ENCODE measurements around the gene VSIG1. TPM values are rescaled to one million over a fixed set of nuclear protein-coding genes. Genes with fewer than 3 reads are reported as not detected.

The VSIG1 gene
- total and polyA plus RNA-seq, 2 of the 13 experiments (the other 11 are each of a cell fraction or from before 2014, with no cell fraction given), result 0.01 TPM; not detected in 1

DNA sequence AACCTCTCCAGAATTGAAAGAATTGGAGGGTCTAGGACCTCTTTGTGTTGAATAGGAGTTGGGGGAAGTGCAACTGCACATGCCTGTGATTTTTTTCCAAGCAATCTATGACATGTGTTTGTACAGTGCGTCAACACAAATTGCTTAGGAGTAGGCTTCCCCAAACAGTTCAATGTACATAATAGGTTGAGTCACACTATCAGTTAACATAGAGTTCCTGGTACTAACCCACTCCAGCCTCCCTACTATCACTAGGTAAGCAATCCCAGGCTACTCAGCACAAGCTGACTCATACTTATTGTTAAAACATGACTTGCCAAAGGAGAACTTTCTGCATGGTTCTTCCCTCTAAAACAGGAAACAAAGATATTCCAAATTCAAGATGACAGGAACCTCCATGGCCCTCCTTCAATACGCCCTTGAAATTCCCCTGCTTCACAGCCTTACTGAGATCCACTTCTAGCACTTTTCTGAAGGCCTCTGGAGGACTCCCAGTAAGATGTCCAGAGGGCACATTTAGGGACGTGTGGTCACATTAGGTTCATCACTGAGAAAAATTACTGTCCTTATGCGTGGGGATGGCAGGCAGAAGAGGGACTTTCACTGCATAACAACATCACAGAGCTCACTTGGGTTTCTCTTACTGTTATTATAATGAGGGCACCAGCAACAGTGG lies 8.4 kb upstream of the VSIG1 start (continued):
- TF ChIP-seq, protein P1, sequence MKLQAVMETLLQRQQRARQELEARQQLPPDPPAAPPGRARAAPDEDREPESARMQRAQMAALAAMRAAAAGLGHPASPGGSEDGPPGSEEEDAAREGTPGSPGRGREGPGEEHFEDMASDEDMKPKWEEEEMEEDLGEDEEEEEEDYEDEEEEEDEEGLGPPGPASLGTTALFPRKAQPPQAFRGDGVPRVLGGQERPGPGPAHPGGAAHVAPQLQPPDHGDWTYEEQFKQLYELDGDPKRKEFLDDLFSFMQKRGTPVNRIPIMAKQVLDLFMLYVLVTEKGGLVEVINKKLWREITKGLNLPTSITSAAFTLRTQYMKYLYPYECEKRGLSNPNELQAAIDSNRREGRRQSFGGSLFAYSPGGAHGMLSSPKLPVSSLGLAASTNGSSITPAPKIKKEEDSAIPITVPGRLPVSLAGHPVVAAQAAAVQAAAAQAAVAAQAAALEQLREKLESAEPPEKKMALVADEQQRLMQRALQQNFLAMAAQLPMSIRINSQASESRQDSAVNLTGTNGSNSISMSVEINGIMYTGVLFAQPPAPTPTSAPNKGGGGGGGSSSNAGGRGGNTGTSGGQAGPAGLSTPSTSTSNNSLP (IDR thresholded peaks at IDR 0.05; ENCODE audit: low read depth, low read length), result peak; percentile 31; the same call in 1 of the 2 replicates
- TF ChIP-seq, protein P2, sequence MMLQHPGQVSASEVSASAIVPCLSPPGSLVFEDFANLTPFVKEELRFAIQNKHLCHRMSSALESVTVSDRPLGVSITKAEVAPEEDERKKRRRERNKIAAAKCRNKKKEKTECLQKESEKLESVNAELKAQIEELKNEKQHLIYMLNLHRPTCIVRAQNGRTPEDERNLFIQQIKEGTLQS (CRISPR knock-in tag; IDR thresholded peaks at IDR 0.05), result peak; percentile 32; the same call in 1 of the 2 replicates
- TF ChIP-seq NFYB (CRISPR knock-in tag; IDR thresholded peaks at IDR 0.05) (no peak), FOSL1 (CRISPR knock-in tag; IDR thresholded peaks at IDR 0.05; ENCODE audit: borderline replicate concordance) (peak; percentile 60; the same call in 1 of the 2 replicates), ZNF788 (CRISPR knock-in tag; IDR thresholded peaks at IDR 0.05; ENCODE audit: borderline replicate concordance) (no peak), BHLHE40 (IDR thresholded peaks at IDR 0.05; ENCODE audit: low read length) (0 out of 2 replicates have a peak, but pooled peaks have one; percentile 33), EP300 (IDR thresholded peaks at IDR 0.05; ENCODE audit: low read depth in 2 of 2, low read length in 2 of 2) (peak in 1 of 2 experiments; percentile 51; a peak in 2 of 4 replicates), EP300 (CRISPR knock-in tag; IDR thresholded peaks at IDR 0.05; ENCODE audit: borderline replicate concordance) (no peak; the same call in 1 of the 2 replicates), ZNF331 (CRISPR knock-in tag; IDR thresholded peaks at IDR 0.05) (0 out of 2 replicates have a peak, but pooled peaks have one; percentile 15), JUNB (CRISPR knock-in tag; IDR thresholded peaks at IDR 0.05; ENCODE audit: borderline replicate concordance) (peak; percentile 63; the same call in 1 of the 2 replicates), KAT8 (CRISPR knock-in tag; IDR thresholded peaks at IDR 0.05) (0 out of 2 replicates have a peak, but pooled peaks have one; percentile 21), SOX6 (IDR thresholded peaks at IDR 0.05) (no peak), SOX6 (CRISPR knock-in tag; IDR thresholded peaks at IDR 0.05) (peak; percentile 62), SOX13 (IDR thresholded peaks at IDR 0.05) (peak; percentile 19; the same call in 1 of the 2 replicates), SOX13 (CRISPR knock-in tag; conservative IDR thresholded peaks at IDR 0.05 in 1 of 2, IDR thresholded peaks at IDR 0.05 in 1 of 2) (peak in 1 of 2 experiments; percentile 50; a peak in 1 of 4 replicates), FOXA3 (CRISPR knock-in tag; IDR thresholded peaks at IDR 0.05) (peak; percentile 72), POGZ (CRISPR knock-in tag; IDR thresholded peaks at IDR 0.05) (0 out of 2 replicates have a peak, but pooled peaks have one; percentile 16), FOSL2 (CRISPR knock-in tag; IDR thresholded peaks at IDR 0.05) (peak; percentile 93), ELF3 (CRISPR knock-in tag; IDR thresholded peaks at IDR 0.05) (peak; percentile 65), SP5 (CRISPR knock-in tag; IDR thresholded peaks at IDR 0.05; ENCODE audit: borderline replicate concordance, low read depth) (no peak), ZNF644 (CRISPR knock-in tag; IDR thresholded peaks at IDR 0.05; ENCODE audit: low read depth) (peak; percentile 27; the same call in 1 of the 2 replicates), ZNF12 (CRISPR knock-in tag; IDR thresholded peaks at IDR 0.05) (peak; percentile 55; the same call in 1 of the 2 replicates), ZBTB20 (CRISPR knock-in tag; IDR thresholded peaks at IDR 0.05; ENCODE audit: borderline replicate concordance, low read depth) (0 out of 2 replicates have a peak, but pooled peaks have one; percentile 43), CREB1 (IDR thresholded peaks at IDR 0.05) (peak; percentile 29; the same call in 1 of the 2 replicates), CREB1 (CRISPR knock-in tag; IDR thresholded peaks at IDR 0.05) (peak; percentile 56)
- TF ChIP-seq, protein P3, sequence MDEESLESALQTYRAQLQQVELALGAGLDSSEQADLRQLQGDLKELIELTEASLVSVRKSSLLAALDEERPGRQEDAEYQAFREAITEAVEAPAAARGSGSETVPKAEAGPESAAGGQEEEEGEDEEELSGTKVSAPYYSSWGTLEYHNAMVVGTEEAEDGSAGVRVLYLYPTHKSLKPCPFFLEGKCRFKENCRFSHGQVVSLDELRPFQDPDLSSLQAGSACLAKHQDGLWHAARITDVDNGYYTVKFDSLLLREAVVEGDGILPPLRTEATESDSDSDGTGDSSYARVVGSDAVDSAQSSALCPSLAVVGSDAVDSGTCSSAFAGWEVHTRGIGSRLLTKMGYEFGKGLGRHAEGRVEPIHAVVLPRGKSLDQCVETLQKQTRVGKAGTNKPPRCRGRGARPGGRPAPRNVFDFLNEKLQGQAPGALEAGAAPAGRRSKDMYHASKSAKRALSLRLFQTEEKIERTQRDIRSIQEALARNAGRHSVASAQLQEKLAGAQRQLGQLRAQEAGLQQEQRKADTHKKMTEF (CRISPR knock-in tag; IDR thresholded peaks at IDR 0.05), result 0 out of 2 replicates have a peak, but pooled peaks have one; percentile 47
- TF ChIP-seq, protein P4, sequence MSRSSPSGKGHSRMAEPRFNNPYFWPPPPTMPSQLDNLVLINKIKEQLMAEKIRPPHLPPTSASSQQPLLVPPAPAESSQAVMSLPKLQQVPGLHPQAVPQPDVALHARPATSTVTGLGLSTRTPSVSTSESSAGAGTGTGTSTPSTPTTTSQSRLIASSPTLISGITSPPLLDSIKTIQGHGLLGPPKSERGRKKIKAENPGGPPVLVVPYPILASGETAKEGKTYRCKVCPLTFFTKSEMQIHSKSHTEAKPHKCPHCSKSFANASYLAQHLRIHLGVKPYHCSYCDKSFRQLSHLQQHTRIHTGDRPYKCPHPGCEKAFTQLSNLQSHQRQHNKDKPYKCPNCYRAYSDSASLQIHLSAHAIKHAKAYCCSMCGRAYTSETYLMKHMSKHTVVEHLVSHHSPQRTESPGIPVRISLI (CRISPR knock-in tag; IDR thresholded peaks at IDR 0.05; ENCODE audit: borderline replicate concordance), result 0 out of 2 replicates have a peak, but pooled peaks have one; percentile 26

Measured in HepG2 (cell line).